ENCODE data around the gene ID1.
"Not testable (repeated sequence)": the region's sequence is repeated elsewhere in the genome, so short reads cannot be mapped to it uniquely, and the experiment has no call there.

Gene ID1

GRCh38 chr20:31602431-31602778 lies 2.7 kb upstream of the ID1 start:
- no peak for DNase-seq (ENCODE audit: low read depth in 2 of 2)

- peak in 1 of 2 donors; percentile 40 for DNase-seq (ENCODE audit: low read depth in 2 of 2)
Measured at GRCh38 chr20:31602779-31603441, 2.2 kb upstream of the ID1 start.

- DNase-seq (ENCODE audit: low read depth in 2 of 2), result peak; percentile 60 to 74
Measured at GRCh38 chr20:31603822-31604566, 1.1 kb upstream of the ID1 start.

- DNase-seq (ENCODE audit: low read depth in 2 of 2), result no peak
Measured at GRCh38 chr20:31604567-31605030, 490 bp upstream of the ID1 start.

GRCh38 chr20:31605902-31606803 lies 1.1 kb downstream of the ID1 start:
- DNase-seq (ENCODE audit: low read depth in 2 of 2), result peak in 1 of 2 donors; percentile 4

GRCh38 chr20:31606804-31607639 lies 1.9 kb downstream of the ID1 start:
- DNase-seq (ENCODE audit: low read depth in 2 of 2), result no peak

- no peak for DNase-seq (ENCODE audit: low read depth in 2 of 2)
Measured at GRCh38 chr20:31607640-31608250, 2.7 kb downstream of the ID1 start.

- no peak for DNase-seq (ENCODE audit: low read depth in 2 of 2)
Measured at GRCh38 chr20:31608251-31608945, 3.3 kb downstream of the ID1 start.

- not testable (repeated sequence) for DNase-seq (ENCODE audit: low read depth in 2 of 2)
Measured at GRCh38 chr20:31612271-31612640, 7.2 kb downstream of the ID1 start.

- DNase-seq (ENCODE audit: low read depth in 2 of 2), result no peak
Measured at GRCh38 chr20:31615416-31615815, 10.3 kb downstream of the ID1 start.

GRCh38 chr20:31617432-31618104 lies 12.5 kb downstream of the ID1 start:
- no peak for DNase-seq (ENCODE audit: low read depth in 2 of 2)

- DNase-seq (ENCODE audit: low read depth in 2 of 2), result no peak
Measured at GRCh38 chr20:31620246-31620645, 15.2 kb downstream of the ID1 start.

GRCh38 chr20:31623123-31623505 lies 18.0 kb downstream of the ID1 start:
- DNase-seq (ENCODE audit: low read depth in 2 of 2), result not testable (repeated sequence)

GRCh38 chr20:31626534-31626933 lies 21.4 kb downstream of the ID1 start:
- not testable (repeated sequence) for DNase-seq (ENCODE audit: low read depth in 2 of 2)

GRCh38 chr20:31628057-31628456 lies 23.0 kb downstream of the ID1 start:
- not testable (repeated sequence) for DNase-seq (ENCODE audit: low read depth in 2 of 2)

- DNase-seq (ENCODE audit: low read depth in 2 of 2), result no peak
Measured at GRCh38 chr20:31630187-31630790, 25.2 kb downstream of the ID1 start.

- DNase-seq (ENCODE audit: low read depth in 2 of 2), result no peak
Measured at GRCh38 chr20:31632548-31633338, 27.7 kb downstream of the ID1 start.

GRCh38 chr20:31633339-31633914 lies 28.3 kb downstream of the ID1 start:
- DNase-seq (ENCODE audit: low read depth in 2 of 2), result no peak

Measured in stimulated activated CD8-positive, alpha-beta memory T cell treated with anti-CD3 and anti-CD28 coated beads, Interleukin-2, amount 100 ng/mL, for 48 hours (primary cell).